ENCODE data around the gene ST13.
A peak's percentile ranks its signal among the peaks of the same experiment; 100 is the strongest.
"Not testable (repeated sequence)": the region's sequence is repeated elsewhere in the genome, so short reads cannot be mapped to it uniquely, and the experiment has no call there.

Gene ST13

DNA sequence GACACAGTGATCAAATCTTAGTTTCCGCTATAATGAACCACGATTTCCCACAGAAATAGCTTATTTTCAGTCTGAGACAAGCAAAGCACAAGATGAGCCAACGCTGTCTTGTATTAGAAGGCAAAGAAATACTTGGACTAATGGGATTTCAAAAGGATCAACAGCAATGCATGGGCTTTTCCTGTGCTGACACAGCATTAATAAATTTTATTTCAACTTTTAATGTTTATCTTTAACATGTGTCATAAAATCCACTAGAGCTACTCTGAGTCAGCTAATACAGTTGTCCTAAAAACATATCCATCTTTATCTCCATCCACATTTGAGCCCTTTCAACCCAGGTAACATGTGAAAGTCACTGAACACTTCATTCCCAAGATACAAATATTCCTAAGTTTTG lies 21.8 kb downstream of the ST13 start:
- DNase-seq, result no peak

DNA sequence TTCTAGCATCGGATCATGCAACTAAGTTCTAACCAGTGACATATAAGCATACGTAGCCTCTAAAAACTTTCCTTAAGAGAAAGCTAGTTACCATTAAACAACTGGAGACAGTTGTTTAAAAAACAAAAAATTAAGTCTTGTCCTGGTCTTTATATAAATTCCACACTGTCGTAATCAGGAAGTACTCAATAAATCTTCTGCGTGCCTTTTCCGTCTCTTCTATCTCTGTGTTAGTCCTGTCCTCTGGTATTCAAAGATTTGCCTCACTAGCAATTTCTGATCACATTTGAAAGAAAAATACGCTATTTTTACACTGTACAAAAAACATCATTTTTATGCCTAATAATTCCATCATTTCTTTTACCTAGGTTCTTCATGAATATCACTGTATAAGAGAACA lies 27.3 kb downstream of the ST13 start:
- DNase-seq, result no peak

DNA sequence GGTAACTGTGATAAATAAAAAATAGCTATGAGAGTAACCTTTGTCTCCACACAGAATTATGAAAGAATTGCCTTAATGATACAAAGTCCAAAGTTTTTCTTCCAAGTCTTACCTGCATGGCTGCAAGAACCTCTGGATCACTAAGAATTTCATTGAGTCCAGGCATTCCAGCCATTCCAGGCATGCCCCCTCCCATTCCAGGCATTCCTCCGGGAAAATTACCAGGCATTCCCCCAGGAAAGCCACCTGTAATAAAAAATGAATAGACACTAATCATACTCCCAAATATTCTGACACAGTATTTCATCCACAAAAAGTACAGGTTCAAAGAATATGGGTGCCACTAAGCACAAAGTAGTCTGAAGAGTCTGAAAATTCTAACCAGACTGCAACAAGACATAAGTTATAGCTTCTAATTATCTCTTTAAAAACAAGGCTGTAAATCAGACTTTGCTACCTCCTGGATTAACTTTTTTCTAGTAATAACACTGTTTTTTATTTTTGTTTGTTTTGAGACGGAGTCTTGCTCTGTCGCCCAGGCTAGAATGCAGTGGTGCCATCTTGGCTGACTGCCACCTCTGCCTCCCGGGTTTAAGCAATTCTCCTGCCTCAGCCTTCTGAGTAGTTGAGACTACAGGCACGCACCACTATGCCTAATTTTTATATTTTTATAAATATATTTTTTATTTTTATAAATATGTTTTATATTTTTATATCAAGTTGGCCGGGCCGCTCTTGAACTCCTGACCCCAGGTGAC lies 29.3 kb downstream of the ST13 start:
- no peak for DNase-seq

DNA sequence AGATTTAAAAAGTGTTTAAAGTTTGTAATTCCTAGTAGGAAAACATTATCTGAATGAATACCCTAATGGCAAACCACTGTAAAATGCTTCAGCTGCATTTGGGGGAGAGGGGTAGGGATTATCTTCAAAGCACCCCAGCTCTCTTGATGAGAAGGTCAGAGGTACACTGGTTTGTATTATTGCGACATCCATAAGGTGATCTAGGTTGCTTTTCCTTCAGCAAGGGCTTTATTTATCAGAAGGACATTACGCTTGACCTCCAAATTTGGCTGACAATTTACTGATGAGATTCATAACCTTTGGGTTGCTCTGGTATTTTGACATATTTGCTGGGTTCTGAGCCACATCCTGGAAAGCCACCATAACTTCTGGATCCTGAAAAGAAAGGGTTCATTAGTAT lies 30.1 kb downstream of the ST13 start:
- not testable (repeated sequence) for DNase-seq

DNA sequence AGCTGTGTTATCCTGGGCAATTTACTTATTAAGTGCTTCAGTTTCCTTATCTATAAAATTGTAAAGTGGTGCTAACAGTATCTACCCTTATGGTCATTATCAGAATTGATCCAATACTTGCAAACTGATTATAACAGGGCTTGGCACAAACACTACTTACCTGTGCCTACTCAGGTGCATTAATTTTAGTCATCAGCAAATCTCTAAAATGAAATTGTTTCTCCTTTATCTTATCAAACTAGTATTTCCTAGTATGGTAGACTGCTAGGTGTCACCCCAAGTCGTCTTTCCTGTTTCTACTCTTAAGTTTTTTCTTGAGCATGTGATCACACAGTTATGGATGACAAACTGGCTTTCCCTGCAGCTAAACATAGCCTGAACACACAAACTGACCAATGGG lies 33.0 kb downstream of the ST13 start:
- DNase-seq, result no peak

DNA sequence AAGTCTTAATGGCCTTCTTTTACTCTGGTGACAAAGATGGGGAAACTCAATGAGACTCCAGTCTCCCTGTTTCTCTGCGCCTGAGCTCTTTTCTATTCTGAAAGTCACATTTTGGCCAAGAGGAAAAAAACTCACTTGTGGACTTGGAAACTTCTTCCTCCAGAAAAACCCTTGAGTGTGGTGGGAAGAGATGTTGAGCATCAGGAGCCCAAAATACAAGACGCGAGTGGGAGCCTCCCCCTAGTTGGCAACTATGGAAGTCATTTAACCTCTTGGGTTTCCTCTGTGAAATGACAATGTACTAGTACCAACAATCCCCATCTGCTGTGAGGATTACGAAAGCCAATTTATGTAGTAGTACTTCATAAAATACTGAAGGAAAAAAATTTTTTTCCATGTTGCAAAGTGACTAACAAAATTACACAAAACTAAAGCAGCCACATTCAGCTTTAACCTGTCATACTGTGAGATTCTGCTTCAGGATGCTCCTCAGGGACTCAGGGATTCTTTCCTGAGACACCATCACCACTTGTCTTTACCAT lies 36.8 kb downstream of the ST13 start:
- DNase-seq, result no peak

DNA sequence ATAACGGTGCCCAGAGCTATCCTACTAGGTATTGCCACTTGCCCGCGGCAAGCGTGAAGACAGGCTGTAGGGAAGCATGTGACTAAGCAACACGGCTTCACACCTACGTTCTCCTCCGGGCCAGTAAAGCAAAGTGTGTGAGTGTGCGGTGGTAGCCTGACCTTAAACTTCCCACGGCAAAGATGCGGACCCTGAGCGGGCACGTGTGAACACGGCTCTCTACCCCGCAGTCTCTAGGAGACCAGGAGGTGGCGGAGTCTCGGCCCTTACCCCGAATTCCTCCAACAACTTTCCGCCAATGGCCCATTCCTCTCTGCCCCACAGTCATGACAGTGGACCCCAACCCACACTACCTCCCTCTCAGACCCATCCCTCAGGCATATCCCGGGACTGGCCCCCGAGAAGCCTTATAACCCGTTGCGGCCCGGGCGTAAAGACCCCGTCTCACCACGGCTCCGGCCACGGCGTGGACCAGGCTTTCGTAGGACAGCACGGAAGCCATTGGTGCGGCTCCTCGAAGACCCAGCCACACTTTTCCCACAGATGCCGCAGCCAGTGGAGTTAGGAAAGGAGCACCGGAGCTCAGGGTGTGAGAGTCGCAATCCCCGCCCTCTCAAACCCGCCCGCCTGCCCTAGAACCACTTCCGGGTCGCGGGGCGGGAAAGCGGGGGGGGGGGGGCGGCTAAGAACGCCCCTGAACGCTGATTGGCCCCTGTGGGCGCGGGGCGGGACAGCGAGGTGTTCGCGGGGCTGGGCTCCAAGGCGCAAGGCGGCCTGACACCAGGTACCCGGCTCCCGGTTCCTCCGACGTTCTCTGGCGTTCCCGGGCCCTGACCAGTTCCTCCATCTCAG lies 37.5 kb downstream of the ST13 start, which contains the start of gene SLC25A17:
TSS of gene SLC25A17 (minus strand) at position 600 of the 852 bp plus-strand sequence. CDS start at position 502, 98 bp downstream.
- DNase-seq, result peak; percentile 88

DNA sequence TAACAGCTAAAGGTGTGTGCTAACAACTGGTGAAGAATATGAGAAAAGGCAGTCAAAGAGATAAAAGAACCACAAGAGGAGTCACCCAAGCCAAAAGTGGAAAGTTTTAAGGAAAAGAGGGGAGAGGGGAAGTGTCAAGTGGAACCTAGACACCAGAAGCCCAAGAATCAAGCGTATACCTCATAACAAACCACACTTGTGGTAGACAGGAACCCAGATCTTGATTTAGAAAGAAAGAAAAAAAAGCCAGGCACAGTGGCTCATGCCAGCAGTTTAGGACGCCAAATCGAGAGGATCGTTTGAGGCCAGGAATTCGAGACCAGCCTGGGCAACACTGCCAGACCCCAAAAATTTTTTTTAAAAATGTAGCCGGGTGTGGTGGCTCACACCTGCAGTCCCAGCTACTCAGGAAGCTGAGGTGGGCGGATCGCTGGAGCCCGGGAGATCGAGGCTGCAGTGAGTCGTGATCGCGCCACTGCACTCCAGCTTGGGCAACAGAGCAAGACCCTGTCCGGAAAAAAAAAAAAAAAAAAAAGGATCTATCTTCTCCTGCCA lies 38.2 kb downstream of the ST13 start:
- peak; percentile 21 for DNase-seq

DNA sequence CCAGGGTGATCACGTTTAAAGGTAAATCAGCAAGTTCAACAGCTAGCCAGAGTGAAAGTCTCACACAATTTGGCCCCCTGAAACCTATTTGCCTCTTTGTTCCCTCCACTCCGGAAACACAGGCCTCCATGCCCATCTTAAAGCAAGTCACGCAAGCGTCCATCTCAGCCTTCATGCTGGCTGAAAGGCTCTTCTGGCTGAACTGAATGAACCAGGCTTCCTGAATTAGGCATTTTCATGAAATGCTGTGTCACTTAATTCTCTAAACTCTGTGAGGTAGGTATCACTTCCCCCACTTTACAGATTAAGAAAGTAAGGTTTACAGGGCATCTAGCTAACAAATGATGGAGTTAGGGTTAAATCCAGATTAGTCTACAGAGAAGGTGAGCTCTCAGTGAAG lies 38.7 kb downstream of the ST13 start:
- DNase-seq, result no peak

DNA sequence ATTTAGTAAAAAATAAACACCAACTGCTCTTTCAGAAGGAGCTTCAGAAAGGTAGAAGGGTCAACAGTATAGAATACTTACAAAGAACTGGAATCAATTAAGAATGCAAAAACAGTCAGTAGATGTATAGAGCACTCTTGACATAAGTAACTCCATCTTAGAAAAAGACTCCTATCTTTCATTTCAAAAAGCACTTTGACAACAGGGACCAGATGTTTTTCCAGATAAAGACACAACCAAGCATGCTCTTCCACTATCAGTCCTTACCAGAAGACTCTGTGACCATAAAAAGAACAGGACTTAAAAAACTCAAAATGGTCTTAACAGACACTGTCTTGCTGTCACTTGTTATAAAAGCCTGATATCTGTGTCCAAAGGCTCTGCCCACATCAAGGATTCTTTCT lies 42.5 kb downstream of the ST13 start:
- no peak for DNase-seq

DNA sequence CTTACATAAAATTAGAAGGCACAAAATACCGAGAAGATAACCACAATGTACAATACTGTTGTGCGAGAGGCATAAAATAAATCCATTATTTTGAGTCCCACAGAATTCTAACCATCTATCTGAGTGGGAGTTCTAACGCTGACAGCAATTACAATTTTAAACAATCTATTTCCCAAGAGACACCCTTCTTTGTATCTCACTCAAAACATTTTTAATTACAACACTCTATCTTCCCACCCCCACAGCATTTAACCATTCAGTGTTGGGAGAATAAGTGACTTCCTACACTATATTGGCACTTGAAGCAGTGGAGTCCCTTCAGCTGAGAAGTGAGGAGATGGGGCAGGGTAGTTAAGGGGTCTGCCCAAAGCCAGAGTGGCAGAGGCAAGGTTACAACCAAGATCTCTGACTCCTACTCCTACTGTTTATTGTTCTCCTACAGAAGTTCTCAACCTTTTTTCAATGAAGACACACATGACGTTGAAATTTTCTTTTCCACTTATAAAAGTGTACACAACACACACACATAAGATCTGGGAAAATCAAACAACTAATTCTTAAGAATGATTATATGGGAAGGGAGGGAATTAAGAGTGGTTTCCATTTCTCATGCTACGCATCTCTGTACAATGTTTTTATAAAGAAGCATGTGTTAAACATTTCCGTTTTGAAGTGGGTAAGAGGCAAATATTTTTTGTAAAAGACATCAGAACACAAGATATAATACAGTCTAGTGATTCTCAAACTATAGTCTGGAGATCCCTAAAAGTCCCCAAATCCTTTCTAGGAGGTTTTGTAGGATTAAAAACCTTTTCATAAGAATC lies 48.2 kb downstream of the ST13 start:
- no peak for DNase-seq

DNA sequence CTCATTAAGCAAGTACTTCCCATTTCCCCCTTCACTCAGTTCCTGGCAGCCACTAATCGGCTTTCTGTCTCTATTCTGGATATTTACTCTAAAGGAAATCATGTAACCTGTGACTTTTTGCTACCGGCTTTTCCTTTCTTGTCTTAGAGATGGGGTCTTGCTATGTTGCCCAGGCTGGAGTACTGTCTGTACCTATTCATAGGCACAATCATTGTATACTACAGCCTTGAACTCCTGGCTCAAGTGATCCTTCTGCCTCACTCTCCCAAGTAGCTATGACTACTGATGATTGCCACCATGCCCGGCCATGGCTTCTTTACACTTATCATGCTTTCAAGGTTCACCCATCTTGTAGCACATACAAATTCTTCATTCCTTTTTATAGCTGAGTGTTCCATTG lies 49.7 kb downstream of the ST13 start:
- DNase-seq, result no peak

DNA sequence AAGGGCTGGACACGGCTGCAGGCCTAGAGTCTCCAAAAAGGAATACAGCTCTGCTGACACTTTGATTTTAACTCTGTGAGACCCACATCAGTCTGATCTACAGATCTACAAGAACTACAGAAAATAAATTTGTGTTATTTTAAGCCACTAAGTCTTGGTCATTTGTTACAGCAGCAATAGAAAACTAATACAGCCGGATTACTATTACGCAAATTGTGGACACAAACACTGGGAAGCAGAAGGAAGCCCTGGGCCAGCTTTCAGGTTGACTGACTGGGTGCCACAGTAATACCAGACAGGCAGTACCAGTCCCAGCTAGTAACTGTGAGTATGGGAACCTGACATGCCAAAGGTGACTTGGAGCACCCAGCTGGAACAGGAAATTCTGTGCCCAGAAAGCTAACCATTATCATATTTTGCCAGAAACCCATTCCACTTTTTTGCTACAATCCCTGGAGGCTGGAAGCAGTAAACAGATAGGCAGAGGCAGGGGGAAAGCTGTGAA lies 50.7 kb downstream of the ST13 start:
- DNase-seq, result no peak

DNA sequence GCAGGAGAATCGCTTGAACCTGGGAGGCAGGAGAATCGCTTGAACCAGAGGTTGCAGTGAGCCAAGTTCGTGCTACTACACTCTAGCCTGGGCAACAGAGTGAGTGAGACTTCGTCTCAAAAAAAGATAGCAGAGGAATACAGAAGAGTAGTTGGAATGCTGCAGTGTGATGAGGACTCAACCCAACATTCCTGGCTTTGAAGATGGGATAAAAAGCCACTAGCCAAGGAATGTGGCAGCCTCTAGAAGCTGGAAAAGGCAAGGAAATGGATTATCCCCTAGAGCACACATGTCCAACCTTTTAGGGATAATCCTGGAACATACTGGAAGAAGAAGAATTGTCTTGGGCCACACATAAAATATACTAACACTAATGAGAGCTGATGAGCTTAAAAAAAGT lies 51.2 kb downstream of the ST13 start:
- DNase-seq, result no peak

DNA sequence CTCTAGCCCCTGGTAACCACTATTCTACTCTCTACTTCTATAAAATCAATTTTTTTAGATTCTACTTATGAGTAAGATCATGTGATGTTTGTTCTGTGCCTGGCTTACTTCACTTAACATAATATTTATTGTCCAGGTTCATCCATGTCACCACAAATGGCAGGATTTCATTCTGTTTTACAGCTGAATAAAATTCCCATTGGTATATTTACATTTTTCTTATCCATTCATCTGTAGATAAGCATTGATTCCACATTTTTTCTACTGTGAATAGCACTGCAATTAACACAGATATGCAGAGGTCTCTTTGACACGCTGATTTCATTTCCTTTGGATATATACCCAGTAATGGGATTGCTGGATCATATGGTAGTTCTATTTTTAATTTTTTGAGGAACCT lies 53.1 kb downstream of the ST13 start:
- DNase-seq, result no peak

DNA sequence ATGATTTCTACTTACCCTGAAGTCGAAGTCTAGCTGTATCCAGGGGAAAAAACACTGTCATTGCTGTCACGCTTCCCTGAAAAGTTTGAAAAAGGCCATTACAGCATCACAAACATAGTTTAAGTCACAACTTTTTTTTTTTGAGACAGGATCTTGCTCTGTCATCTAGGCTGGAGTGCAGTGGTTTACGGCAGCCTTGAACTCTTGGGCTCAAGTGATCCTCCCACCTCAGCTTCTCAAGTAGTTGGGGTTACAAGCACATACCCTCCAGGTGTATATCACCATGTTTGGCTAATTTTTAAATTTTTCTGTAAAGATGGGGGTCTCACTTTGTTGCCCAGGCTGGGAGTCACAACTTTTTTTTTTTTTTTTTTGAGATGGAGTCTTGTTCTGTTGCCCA lies 57.4 kb downstream of the ST13 start:
- DNase-seq, result no peak

DNA sequence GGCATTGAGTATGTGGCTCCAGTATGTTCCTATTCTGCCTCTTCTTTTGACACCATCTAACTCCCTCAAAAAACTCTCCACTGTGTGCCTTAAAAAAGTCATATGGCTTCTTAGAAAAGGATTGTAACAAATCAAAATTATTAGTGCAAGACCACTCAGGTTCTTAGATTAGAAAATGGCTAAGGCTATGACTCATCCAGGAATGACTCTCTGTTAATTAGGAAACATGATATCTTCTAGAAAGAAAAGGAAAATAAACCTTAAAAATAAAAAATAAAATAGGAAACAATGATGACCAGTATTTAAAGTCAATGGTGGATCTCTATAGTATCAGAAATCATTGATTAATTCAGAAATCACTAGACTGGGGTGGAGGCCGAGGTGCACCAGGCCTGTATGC lies 59.0 kb downstream of the ST13 start:
- DNase-seq, result no peak

DNA sequence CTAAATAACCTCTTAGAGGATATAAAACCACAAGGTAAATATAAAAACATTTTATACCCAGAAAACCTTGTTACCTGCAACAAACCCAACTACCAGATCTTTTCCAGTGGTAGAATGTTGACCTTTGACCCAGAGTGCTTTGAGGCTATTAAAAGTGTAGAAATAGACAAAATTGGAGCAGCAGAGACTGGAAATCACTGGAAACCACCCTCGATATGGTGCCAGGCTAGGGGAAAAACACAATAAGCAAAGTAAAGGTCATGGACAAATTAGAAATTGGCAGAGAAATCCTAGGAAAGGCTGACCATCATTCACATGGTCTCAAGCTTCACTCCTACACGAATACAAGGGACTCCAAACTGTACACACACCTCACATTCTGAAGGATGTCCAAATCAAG lies 64.0 kb downstream of the ST13 start:
- DNase-seq, result no peak

DNA sequence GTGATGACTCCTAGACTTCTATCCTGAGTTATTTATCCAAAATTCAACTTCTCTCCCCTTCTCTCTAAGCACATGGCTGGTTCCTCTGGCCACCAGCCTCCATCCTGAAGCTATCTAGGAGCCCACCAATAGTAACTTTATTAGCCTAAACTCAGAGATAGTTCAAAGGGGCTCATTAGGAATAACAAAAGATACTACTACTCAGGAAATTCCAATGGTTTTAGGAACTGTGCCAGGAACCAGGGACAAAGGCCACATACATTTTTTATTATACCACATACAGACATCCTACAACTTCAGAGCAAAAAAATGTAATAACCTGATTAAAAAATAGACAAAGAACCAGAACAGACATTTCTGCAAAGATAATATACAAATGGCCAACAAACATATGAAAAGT lies 65.2 kb downstream of the ST13 start:
- DNase-seq, result no peak

DNA sequence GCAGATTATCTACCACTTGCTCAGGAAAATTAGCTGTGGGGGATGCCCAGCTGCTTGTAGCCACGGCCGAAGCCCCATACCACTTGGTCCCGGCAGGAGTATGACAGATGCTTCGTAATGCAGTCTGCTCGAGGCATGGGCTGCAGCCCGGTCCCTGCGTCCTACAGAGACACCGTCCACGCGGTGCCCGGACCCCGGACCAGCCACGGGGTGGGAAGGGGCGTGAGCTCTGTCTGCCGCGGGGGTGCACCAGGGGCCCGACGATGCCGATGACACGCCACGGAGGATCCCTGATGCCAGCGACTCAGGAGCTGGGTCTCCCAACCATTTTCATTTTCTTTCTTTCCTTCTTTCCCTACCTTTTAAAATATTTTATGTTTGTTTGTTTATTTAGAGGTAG lies 67.3 kb downstream of the ST13 start:
- no peak for DNase-seq

DNA sequence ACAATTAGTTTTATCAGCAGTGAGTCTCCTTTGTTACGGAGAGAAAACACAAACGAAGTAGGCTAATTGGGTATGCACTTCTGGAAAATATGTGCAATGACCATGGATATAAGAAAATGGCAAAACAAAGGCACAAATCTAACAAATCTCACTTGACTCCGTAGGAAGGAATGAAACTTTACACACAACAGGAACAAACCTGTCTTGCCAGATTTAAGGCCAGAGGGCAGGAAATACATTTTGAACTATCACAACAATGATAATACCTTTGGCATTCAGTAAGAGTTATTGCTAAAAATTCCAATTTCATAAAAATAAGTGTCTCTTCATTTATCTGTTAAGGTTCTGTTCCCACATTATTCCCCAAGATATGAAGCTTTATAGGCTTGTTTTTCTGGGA lies 73.9 kb downstream of the ST13 start:
- no peak for DNase-seq

DNA sequence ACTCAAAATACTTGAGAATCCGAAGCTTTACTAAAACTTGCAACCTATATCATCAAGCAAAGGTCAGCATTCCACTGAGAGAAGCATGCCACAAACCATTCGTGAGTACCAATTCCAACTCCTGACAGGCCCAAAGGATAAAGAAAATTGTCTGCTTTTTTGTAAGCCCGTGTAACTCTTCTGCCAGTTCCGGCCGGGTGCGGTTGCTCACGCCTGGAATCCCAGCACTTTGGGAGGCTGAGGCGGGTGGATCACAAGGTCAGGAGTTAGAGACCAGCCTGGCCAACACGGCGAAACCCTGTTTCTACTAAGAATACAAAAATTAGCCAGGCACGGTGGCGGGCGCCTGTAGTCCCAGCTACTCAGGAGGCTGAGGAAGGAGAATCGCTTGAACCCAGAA lies 74.7 kb downstream of the ST13 start:
- not testable (repeated sequence) for DNase-seq

Measured in CD4-positive, alpha-beta T cell treated with Interleukin-17A for 1 hour (primary cell).